HG03520 (cell line): Measurements from ENCODE around the gene FCER1G.

Experiments used
- ATAC-seq: cut with Tn5 transposase; IDR thresholded peaks from one replicate; pipeline ENCODE4 v1.9.1; 2021; ENCODE audit warnings: mild to moderate bottlenecking, moderate library complexity; ENCODE audit not compliant: unreplicated experiment

FCER1G gene

DNA sequence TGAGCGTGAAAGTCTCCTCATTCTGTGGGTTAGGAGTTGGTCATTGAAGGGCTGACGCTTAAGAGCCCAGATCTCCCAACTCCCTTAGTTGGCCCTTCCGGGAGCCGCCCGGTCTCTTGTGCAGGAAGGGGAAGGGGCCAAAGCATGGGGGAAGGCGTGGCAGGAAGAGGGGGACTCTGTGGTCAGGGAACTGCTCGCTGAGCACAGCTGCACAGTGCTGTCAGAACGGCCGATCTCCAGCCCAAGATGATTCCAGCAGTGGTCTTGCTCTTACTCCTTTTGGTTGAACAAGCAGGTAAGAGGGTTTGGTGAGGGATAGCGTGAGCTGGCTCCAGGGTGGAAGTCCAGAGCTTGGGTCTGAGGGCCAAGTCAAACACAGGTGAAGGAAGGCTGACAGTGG lies at the start of gene FCER1G:
TSS of gene FCER1G (plus strand) at position 220 of the 400 bp plus-strand sequence. CDS start at position 247, 27 bp downstream.
- ATAC-seq, result no peak

DNA sequence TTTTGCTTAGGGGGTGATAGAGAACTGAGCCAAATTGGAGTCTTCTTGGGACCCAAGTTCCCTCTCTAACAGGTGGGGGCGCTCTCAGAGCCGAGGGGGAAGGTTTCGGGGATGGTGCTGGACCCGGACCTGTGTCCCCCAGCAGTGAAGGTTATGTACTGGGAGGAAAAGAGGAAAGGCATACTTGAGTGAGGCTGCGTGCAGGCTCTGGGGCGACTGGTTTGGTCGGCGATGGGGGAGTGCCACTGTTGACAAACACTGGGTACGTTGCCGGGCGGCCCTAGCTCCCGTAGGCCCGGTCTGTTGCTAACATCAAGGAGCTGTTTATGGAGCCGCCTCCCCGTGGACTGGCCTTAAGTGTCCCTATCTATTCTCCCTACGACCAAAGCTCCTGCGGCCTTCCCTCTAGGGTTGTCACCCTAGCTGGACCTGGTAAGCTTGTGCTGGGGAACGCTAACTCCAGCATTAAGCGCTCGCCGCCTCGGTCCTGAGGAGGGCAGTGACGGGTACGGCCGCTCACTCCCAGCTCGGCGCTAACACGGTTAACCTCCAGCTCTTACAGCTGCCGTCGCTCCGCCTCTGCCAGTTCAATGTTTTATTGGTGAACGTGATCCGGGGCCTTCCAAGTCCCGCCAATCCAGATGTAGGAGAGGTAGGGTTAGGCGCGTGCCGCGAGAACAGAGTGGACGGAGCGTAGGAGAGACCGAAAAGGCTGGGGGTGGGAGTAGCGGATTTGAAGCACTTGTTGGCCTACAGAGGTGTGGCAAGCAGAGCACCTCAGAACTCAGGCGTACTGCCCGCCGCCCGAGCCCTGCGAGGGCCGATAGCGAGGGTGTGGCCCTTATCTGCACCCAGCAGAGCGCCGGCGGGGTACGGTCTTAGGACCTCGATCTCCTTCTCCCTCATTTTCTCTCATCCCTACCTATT lies 49.1 kb upstream of the FCER1G start, which contains the start of gene PPOX:
TSS of gene PPOX (plus strand) at position 685 of the 927 bp plus-strand sequence. CDS start 422 bp downstream, outside the sequence.
- peak; percentile 87 for ATAC-seq

DNA sequence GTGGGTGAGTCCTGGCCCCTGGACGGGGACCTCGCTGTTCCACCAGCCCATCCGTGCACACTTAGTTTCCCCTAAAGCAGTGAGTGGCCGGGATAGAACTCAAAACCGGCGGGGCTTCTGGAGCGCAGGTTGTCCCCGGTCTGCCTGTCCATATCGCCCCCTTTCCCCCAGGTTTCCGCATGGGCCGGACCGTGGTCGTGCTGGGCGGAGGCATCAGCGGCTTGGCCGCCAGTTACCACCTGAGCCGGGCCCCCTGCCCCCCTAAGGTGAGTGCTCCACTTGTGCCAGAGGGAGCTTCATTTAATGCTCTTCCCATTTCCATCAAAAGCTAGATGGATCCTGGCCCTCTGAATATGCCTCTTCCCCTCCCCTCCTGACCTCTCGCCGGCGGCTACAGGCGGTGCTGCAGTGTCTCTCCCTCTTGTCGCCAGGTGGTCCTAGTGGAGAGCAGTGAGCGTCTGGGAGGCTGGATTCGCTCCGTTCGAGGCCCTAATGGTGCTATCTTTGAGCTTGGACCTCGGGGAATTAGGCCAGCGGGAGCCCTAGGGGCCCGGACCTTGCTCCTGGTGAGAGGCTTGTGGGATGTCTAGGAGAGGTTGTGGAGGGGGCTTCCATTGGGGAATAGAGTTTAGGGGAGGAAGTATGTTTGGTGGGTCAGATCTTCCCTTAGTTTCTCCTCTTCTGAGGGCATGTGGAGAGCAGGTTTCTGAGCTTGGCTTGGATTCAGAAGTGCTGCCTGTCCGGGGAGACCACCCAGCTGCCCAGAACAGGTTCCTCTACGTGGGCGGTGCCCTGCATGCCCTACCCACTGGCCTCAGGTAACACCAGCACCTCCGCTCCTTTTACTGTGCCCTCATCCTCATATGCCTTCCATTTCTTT lies 48.2 kb upstream of the FCER1G start:
- ATAC-seq, result no peak

DNA sequence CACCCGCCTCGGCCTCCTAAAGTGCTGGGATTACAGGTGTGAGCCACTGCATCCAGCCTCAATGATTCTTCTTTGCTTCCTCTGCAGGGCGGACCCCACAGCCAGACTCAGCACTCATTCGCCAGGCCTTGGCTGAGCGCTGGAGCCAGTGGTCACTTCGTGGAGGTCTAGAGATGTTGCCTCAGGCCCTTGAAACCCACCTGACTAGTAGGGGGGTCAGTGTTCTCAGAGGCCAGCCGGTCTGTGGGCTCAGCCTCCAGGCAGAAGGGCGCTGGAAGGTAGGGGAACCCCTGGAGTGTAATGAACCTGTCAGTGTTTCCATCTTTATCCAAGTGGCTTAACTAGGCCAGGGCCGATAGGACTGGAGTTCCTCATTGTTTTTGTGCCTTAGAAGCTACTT lies 46.2 kb upstream of the FCER1G start:
- no peak for ATAC-seq

DNA sequence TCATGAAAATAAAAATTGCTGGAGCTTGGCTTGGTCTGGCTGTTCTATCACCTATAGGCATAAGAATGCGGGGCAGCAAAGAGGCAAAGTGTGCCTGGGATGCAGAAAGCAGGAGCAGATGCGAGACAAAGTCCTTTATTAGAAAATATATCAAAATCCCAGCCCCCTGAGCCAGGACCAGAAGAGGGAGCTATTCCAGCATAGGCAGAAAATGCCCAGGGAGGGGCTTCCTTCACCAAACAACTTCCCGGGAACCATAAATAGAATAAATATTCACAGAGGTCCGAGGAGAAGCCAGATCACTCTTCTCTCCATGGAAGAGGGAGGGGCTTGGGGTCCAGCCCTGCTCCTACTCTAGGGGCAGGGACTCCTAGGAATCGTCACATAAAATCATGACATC lies 43.9 kb upstream of the FCER1G start:
- no peak for ATAC-seq

DNA sequence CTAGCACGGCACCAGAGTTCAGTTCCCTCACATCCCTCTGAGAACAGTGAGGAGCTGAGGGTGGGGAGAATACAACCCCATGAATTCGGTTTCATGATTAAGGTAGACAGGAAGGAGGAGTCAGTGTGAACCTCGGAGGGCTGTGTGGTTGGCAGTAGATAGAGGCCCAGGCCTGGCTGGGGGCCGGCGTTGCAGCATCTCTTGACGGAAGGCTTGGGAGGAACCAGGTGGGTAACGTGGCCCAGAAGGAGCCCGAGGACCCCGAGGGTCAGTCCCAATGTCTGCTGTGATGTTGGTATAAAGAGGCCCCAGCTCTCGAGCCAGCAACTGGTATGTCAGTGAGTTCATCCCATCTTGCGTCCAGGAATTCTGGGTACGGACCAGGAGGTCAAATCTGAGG lies 43.4 kb upstream of the FCER1G start:
- no peak for ATAC-seq

DNA sequence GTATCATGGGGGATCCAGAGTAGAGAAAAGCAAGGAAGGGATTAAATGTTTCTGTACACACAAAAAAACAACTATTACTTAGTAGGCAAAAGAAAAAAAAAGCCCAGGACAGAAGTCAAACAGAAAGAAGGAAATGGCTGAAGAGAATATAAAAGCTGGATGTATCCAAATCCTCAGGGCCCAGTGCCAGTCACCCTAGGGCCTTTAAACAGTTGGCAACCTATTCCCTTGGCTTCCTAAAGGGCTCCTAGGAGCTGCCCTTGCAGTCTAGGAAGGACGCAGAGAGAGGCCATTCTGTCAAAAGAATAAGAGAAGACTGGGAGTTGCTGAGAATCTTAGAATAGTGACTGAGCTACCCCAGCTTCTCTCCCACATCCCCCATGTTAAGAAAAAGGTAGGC lies 42.7 kb upstream of the FCER1G start:
- no peak for ATAC-seq

DNA sequence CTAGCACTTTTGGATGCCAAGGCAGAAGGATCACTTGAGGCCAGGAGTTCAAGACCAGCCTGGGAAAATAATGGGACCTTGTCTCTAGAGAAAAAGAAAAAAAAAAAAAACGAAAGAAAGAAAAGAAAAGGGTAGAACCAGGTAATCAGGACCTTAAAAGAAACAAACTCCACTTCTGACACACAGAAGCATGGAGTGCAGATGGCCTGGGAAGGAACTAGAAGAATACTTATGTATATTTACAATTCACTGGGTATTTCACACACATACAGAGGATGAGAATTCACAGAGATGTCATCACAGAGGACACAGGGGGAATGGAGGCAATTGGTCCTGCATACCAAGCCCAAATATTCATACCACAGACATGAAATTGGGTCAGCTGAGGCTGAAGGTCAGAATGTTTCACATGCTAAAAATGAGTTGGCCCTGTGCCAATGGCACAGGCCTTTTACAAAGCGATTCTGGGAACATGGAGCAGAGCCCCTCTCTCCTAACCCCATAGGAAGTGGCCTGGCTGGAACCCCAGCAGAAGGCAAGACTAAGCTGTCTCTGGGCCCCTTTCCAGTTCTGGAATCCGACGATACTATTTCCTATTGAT lies 42.2 kb upstream of the FCER1G start:
- no peak for ATAC-seq

DNA sequence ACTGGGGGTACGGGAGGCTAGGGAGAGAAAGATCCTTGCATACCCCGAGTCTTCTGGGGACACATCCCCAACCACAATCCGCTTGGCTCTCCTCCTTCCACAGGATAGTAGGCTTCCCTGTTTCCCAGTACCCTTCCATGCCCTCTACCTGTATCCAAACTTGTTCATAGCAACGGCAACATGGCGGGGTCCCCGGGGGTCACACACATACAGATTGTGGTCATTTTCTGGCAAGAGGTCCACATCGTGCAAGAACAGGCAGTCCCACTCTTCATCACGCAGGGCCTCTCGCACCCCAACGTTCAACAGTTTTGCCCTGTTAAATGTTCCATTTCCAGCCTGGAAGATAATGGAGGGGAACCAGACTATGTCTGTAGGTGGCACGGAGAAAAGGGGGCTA lies 41.4 kb upstream of the FCER1G start:
- no peak for ATAC-seq

DNA sequence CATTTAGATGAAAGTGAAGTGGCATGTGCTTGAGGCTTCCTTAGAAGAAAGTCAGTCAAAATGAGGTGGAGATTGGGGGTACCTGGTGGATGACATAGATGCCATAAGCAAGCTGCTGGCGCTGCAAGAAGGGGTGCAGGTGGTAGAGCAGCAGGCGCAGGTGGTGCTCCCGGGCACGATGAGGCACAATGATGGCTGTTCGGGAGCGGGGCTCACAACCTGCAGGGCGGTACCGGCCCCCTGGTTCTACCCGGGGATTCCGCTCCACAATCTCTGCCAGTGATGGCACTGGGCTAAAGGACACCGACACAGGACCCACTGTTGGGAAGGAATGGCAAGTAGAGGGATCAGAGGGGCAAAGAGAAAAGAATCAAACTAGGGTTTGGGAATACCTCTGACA lies 40.2 kb upstream of the FCER1G start:
- ATAC-seq, result no peak

DNA sequence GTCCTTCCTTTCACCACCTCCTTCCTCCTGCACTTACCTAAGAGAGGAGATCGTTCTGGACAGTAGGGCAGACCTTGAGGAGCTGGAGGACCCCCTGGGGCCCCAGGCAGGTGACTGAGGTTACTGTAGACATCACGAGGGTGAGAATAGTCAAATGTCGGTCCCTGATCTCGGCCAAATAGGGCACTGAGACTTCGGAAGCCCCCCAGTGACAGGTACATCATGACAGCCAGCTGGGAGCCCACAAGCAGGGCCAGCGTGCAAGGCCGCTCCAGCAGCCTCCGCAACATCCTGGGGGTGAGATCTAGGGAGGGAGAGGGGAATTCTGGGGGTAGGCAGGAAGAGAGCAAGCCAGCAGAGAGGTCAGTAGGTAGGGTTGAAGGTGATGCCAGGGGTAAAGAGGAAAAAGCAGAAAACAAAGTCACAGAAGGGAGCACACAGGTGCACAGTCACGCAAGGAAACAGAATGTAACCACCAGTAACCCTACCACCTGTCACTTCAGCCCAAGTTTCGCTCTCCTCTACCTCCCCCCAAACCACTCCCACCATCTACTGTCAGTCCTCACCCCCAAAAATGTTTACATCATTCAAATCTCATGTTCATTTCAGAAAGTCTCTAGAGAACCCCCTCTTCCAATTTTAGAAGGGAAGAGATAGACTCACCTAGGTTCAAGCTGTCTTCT lies 39.2 kb upstream of the FCER1G start:
- no peak for ATAC-seq

DNA sequence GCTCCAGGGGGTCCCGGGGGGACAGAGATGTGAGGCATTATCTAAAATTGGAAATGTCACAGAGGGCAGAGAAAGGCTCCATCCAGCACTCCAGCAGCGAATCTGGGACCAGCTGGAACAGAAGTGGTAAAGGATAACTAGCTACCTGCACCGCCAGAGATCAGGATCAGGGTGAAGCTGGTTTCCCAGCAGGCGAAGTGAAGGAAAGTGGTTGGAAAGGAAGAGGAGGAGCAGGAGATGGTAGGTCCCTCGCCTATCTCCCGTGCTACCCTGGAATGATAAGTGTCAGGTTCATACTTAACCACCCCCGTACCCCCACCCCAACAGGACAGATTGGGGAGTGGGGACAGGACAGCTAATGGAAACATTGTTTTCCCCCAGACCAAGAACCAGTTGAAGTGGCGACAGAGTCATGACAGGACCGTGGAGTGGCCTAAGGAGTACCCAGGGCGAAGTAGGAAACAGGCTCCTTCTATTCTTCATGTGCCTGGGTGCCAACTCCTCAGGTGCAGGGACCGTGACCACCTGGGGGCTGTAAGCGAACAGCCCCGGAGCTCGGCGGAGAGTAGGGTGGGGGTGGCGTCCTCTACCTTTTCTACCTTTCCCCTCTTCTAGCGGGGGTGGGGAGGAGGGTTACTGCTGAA lies 38.5 kb upstream of the FCER1G start:
- ATAC-seq, result peak; percentile 6

DNA sequence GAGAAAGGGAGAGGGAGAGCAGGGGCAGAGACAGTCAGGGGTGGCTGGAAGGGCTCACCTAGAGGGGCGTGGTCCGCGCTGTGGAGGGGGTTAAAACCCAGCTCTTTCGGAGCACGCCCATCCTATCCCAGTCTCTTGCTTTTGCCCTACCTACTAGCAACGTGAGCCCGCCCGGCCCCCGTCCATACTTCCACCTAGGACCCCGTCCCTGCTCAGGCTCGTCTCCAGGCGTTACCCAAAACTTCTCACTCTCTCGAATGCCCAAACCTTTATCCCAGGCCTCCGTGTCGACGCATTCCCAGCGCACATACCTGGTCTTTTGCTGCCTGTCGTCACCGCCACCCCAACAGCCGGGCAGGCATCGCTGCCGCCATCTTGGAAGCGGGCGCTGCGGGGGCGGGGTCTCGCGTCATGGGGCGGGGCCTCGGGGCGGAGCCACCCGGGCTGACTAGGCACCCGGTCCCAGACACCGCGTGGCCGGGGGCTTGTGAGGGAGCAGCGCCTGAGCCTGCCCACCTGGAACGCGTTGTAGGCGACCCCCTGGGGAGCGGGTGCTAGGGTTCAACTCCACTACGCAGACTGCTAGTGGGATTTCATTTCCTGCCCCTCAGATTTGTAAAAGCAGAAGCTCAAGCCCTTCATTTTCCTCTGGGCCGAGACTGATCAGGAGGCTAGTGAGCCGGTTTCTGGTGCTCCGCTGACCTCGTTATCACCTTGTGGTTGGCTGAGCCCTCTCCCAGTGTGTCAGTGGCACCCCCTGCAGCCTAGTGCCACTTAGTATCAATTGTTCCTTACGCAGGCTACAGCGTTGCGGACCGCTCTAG lies 37.8 kb upstream of the FCER1G start, which contains the start of gene B4GALT3:
TSS of gene B4GALT3 (minus strand) at position 396 of the 824 bp plus-strand sequence. CDS start 1,447 bp downstream, outside the sequence.
- ATAC-seq, result peak; percentile 63

DNA sequence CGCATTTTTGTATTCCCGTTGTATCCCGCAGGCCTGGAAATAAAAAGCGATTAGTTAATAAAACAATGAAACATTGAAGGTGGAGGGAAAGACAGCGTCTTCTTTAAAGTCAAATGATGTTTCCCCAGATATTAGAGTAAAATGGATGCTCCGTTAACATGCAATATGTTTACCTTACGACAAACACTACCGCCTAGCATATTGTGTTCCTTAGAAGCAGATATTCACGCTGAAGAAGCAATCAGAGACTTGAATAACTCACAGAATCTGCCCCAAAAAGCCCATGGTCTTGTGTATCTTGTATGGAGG lies 37.2 kb upstream of the FCER1G start:
- no peak for ATAC-seq

DNA sequence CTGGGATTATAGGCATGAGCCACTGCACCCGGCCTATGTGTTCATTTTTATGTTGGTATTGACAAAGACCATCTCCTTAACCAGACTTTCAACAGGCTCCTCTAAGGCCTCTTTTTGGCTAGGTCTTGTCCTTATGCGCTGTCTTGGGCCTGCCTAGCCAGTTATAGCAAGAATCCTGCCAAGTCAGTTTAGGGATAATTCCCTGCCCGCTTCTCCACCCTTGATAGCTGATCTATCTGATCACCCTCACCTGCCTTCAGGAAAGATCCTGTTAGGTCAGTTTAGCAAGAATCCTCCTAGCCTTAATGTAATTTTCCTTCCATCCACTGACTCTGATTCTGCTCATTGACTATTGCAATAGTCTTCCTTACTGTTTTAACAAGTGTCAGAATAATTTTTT lies 35.4 kb upstream of the FCER1G start:
- no peak for ATAC-seq

DNA sequence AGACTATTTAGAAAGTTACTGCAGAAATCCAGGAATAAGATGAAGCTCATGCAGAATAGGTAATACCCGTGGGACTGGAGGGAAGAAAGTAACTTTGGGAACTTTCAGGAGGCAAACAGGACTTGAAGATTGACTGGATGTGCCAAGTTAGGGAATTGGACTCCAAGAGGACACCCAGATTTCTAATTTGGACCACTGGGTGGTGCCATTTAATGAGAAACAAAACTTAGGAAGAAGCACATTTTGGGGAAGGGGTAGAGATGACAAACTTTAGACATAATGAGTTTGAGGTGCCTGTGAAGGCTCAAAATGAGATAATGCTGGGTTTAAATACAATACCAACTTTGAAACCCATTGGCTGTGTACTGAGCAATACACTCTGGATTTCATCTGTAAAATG lies 34.5 kb upstream of the FCER1G start:
- no peak for ATAC-seq

DNA sequence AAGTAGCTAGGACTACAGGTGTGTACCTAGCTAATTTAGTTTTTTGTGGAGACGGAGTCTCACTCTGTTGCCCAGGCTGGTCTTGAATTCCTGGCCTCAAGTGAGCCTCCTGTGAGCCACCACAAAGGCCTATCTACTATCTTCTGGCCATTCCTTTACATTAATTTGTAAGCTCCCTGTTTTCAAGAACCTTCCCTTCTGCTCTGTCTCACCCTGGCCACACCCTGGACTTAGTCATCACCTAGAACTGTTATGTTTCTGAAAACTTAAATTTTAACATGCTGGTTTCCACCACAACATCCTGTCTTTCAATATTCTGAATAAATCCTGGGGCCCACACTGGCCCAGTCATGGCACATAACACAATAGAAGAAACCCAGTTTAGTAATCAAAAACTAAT lies 32.9 kb upstream of the FCER1G start:
- ATAC-seq, result peak; percentile 39

DNA sequence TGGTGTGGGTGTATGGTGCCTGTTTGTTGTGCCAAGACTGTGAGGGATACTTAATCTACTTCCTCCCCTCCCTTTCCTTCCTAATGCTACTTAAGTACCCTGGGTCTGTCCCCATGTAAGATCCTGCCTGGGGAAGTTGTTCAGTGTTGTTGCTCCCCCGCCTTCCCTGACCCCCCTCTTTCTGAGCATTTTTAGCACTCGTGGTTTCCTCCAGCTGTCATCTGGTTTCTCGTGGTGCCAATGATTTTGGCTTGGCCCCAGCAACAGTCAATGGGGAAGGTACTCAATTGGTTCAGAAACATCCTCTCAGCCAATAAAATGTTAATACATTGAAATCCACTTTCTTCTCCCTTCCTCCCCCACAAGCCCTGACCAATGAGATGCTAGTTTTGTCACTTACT lies 29.8 kb upstream of the FCER1G start:
- ATAC-seq, result peak; percentile 64

DNA sequence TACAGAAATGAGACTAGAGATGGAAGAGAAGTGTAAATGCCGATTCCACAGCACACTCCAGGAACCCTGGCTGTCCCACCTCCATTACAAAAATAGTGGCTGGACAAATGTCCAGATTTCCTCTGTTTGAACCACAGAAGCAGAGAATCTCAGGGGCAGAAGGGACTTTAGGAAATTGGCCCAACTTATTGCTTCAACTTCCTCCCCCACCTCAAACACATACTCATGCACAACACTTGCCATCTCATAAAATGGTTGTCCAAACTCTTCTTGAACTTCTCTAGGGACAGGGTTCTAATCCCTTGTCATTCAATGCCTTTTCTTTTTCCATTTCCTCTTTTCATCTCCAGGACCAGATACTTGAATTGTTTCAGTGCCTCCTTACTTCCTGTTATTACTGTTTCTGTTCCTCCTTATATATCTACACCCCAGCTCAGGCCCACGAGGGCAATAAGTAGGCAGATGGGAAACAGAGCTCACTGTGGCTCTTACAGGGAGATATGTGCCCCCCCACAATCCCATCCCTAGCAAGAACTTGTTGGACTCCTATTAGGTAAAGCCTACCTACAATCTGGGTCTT lies 29.3 kb upstream of the FCER1G start:
- ATAC-seq, result peak; percentile 32
